HCT116 (cell line): Measurements from ENCODE around the gene NUBPL. TPM values are rescaled to one million over a fixed set of nuclear protein-coding genes. Genes with fewer than 3 reads are reported as not detected.

Experiments
- ATAC-seq: fragments of 200-7000 bp; cut with Tn5 transposase; 2 replicates; pipeline ENCODE4 v1.9.1; 2020; ENCODE audit warnings: mild to moderate bottlenecking, moderate library complexity
- BruUV-seq: library from RNA; stranded (reverse); fragments of 400-500 nt; replicated peaks from 2 replicates; lab custom pipeline; 2021; lab: Mats Ljungman, UMichigan
- CTCF ChIA-PET: fragments of 300-600 bp; sonication (Branson Sonifier 250); formaldehyde crosslinking; loops from one replicate; lab custom pipeline; 2021; ENCODE audit warnings: antibody characterized with exemption; lab: Charles Lee
- POLR2A ChIA-PET: fragments of 300-600, 350-600 bp; sonication (Branson Sonifier 250); formaldehyde crosslinking; loops from one replicate; lab custom pipeline; 2021; ENCODE audit warnings: antibody characterized with exemption; lab: Charles Lee
- RAD21 ChIA-PET, 2 experiments: fragments of 300-600 bp; sonication (Branson Sonifier 250); formaldehyde crosslinking; loops; one replicate each; lab custom pipeline; 2023; ENCODE audit warnings: low total read pairs in 2 of 2; ENCODE audit not compliant: uncharacterized antibody in 2 of 2, unreplicated experiment in 2 of 2, low non-redundant PET in 1 of 2; lab: Charles Lee
- DNase-seq: peaks from one replicate; pipeline ENCODE4 v3.0.0-alpha.2; 2010; ENCODE audit warnings: low read depth, low spot score
- H2AFZ ChIP-seq: fragments of 200-600 bp; shearing (Covaris generic), sonication (generic); 2 replicates; pipeline ENCODE4 v1.6.1; 2017; ENCODE audit warnings: low read depth, mixed run types, mixed read lengths, antibody characterized with exemption, low read length; ENCODE audit not compliant: poor library complexity, severe bottlenecking
- H3K27ac ChIP-seq: 2 replicates; pipeline ENCODE4 v1.5.1; 2012; ENCODE audit warnings: low read depth, low read length
- H3K27me3 ChIP-seq: fragments of 200-600 bp; sonication (generic); 2 replicates; pipeline ENCODE4 v1.6.1; 2016; ENCODE audit warnings: mixed run types, low read length, mixed read lengths; ENCODE audit not compliant: insufficient read depth
- H3K36me3 ChIP-seq, 2 experiments: fragments of 200-500 bp in 1 of 2; fragments of 200-600 bp in 1 of 2; sonication (Bioruptor generic) in 1 of 2; sonication (generic) in 1 of 2; 2 replicates each; pipeline versions ENCODE4 v1.5.1 to v1.6.1; 2014 to 2016; ENCODE audit warnings: low read length in 2 of 2, inconsistent platforms in 1 of 2, mixed read lengths in 1 of 2, mixed run types in 1 of 2; ENCODE audit not compliant: insufficient read depth in 2 of 2, control insufficient read depth in 1 of 2
- H3K4me1 ChIP-seq, 2 experiments: fragments of 200-600 bp in 1 of 2; sonication (generic) in 1 of 2; 2 replicates each; pipeline versions ENCODE4 v1.5.1 to v1.6.1; 2012 to 2017; ENCODE audit warnings: low read length in 2 of 2, inconsistent platforms in 1 of 2, mild to moderate bottlenecking in 1 of 2, mixed read lengths in 1 of 2, mixed run types in 1 of 2, moderate library complexity in 1 of 2; ENCODE audit not compliant: insufficient read depth in 2 of 2, control insufficient read depth in 1 of 2
- H3K4me2 ChIP-seq: fragments of 200-600 bp; sonication (generic); 2 replicates; pipeline ENCODE4 v1.6.1; 2017; ENCODE audit warnings: mixed run types, low read length, mixed read lengths
- H3K4me3 ChIP-seq, 2 experiments: fragments of 200-600 bp in 1 of 2; sonication (generic) in 1 of 2; replicated peaks in 1 of 2; 2 replicates each; pipeline ENCODE4 v1.5.1; 2011 to 2016; ENCODE audit warnings: low read length in 2 of 2, control low read depth in 1 of 2, low read depth in 1 of 2, mild to moderate bottlenecking in 1 of 2, mixed read lengths in 1 of 2, mixed run types in 1 of 2
- H3K79me2 ChIP-seq: fragments of 200-600 bp; sonication (generic); 2 replicates; pipeline ENCODE4 v1.6.1; 2017; ENCODE audit warnings: mild to moderate bottlenecking, mixed run types, low read length, moderate library complexity, mixed read lengths; ENCODE audit not compliant: insufficient read depth
- H3K9ac ChIP-seq: fragments of 200-600 bp; sonication (generic); 2 replicates; pipeline ENCODE4 v1.6.1; 2016; ENCODE audit warnings: low read length, mixed read lengths
- H3K9me2 ChIP-seq: fragments of 200-600 bp; sonication (generic), shearing (Covaris generic); 2 replicates; pipeline ENCODE4 v1.6.1; 2017; ENCODE audit warnings: mixed run types, mild to moderate bottlenecking, moderate library complexity; ENCODE audit not compliant: insufficient read depth
- H3K9me3 ChIP-seq, 2 experiments: fragments of 200-500 bp in 1 of 2; fragments of 200-600 bp in 1 of 2; sonication (Bioruptor generic) in 1 of 2; sonication (generic) in 1 of 2; 2 replicates each; pipeline ENCODE4 v1.6.1; 2014 to 2017; ENCODE audit warnings: low read length in 2 of 2, mixed read lengths in 2 of 2, inconsistent platforms in 1 of 2, low read depth in 1 of 2, mild to moderate bottlenecking in 1 of 2, mixed run types in 1 of 2, moderate library complexity in 1 of 2; ENCODE audit not compliant: control insufficient read depth in 1 of 2, insufficient read depth in 1 of 2
- H4K20me1 ChIP-seq: fragments of 200-600 bp; sonication (generic), shearing (Covaris generic); 2 replicates; pipeline ENCODE4 v1.6.1; 2017; ENCODE audit warnings: mixed run types, mild to moderate bottlenecking, moderate library complexity; ENCODE audit not compliant: insufficient read depth
- ATF3 ChIP-seq: IDR thresholded peaks from 2 replicates; pipeline ENCODE4 v1.6.1; 2012
- CBX3 ChIP-seq: IDR thresholded peaks from 2 replicates; pipeline ENCODE4 v1.6.1; 2012; ENCODE audit warnings: low read depth
- CEBPB ChIP-seq: IDR thresholded peaks from 2 replicates; pipeline ENCODE4 v1.6.1; 2012; ENCODE audit warnings: low read depth
- EGR1 ChIP-seq: IDR thresholded peaks from 2 replicates; pipeline ENCODE4 v1.6.1; 2012; ENCODE audit warnings: low read depth
- ELF1 ChIP-seq: IDR thresholded peaks from 2 replicates; pipeline ENCODE4 v1.6.1; 2012; ENCODE audit warnings: low read depth, borderline replicate concordance
- EZH2 ChIP-seq: fragments of 200-600 bp; sonication (generic); IDR thresholded peaks from 2 replicates; pipeline ENCODE4 v1.6.1; 2017; ENCODE audit warnings: antibody characterized with exemption, mixed run types
- FOSL1 ChIP-seq: IDR thresholded peaks from 2 replicates; pipeline ENCODE4 v1.6.1; 2012; ENCODE audit warnings: low read depth
- MAX ChIP-seq: IDR thresholded peaks from 2 replicates; pipeline ENCODE4 v1.6.1; 2012
- POLR2A ChIP-seq: IDR thresholded peaks from 2 replicates; pipeline ENCODE4 v1.7.0; 2011; ENCODE audit warnings: borderline replicate concordance; ENCODE audit not compliant: insufficient read depth, insufficient read length; ENCODE audit errors: extremely low read depth
- RAD21 ChIP-seq: IDR thresholded peaks from 2 replicates; pipeline ENCODE4 v1.6.1; 2012; ENCODE audit warnings: low read depth, mild to moderate bottlenecking
- SIN3A ChIP-seq: IDR thresholded peaks from 2 replicates; pipeline ENCODE4 v1.6.1; 2012; ENCODE audit warnings: low read depth
- SP1 ChIP-seq: IDR thresholded peaks from 2 replicates; pipeline ENCODE4 v1.6.1; 2012; ENCODE audit warnings: low read depth
- YY1 ChIP-seq: IDR thresholded peaks from 2 replicates; pipeline ENCODE4 v1.6.1; 2011; ENCODE audit warnings: low read length, low read depth, moderate library complexity, mild to moderate bottlenecking; ENCODE audit not compliant: insufficient replicate concordance; ENCODE audit errors: extremely low read depth
- ZBTB33 ChIP-seq: IDR thresholded peaks from 2 replicates; pipeline ENCODE4 v1.6.1; 2011; ENCODE audit warnings: mild to moderate bottlenecking, low read length, moderate library complexity; ENCODE audit not compliant: insufficient replicate concordance; ENCODE audit errors: extremely low read depth
- ZFX ChIP-seq: fragments of 450-650 bp; IDR thresholded peaks from 2 replicates; pipeline ENCODE4 v1.6.1; 2017
- ZNF274 ChIP-seq: fragments of 200-500 bp; sonication (Bioruptor generic); IDR thresholded peaks from 2 replicates; pipeline ENCODE4 v1.6.1; 2014; ENCODE audit warnings: mild to moderate bottlenecking, low read depth, low read length, inconsistent platforms
- intact Hi-C: fragments of 100-400 bp; cut with micrococcal nuclease; formaldehyde crosslinking; loops from 2 replicates; pipeline ENCODE4 v1.10.0; 2022
- total RNA-seq: library from RNA; stranded (reverse); gene quantifications from one replicate; pipeline ENCODE4 v1.2.1, GENCODE V29; 2021; ENCODE audit not compliant: unreplicated experiment

NUBPL gene
- total RNA-seq, 1 experiment from 2014 or later, result 11.3 TPM

GRCh38 chr14:31828946-31829868, 268.0 kb downstream of the NUBPL start:
- Histone ChIP-seq H3K79me2 (no peaks in the 10 kb centered on the region), H3K4me1 (no peaks in the 10 kb centered on the region), H3K9me3 (no peaks in the 10 kb centered on the region), H3K27me3 (no peaks in the 10 kb centered on the region), H3K27ac (no peak overlapping the region), H3K9me2 (no peaks in the 10 kb centered on the region), H3K4me2 (no peak overlapping the region), H3K4me3 (no peak overlapping the region), H3K36me3 (no peaks in the 10 kb centered on the region), H3K9ac (no peak overlapping the region), H4K20me1 (no peaks in the 10 kb centered on the region), H2AFZ (no peak overlapping the region)
- TF ChIP-seq POLR2A, result no peak
- ChIA-PET CTCF (no interaction called here), RAD21 (no interaction called here), POLR2A (no interaction called here)
- intact Hi-C loops, result no loop called here
- no peak for ATAC-seq
- DNase-seq, result no peak
- BruUV-seq, result no TSS peak

- ChIA-PET POLR2A (no interaction called here), CTCF (no interaction called here), RAD21 (no interaction called here)
- H3K36me3 ChIP-seq, result no peaks in the 10 kb centered on the region
- no peak overlapping the region for H3K4me3 ChIP-seq
- no peaks in the 10 kb centered on the region for H3K79me2 ChIP-seq
- BruUV-seq, result no TSS peak
- H3K27me3 ChIP-seq, result no peaks in the 10 kb centered on the region
- intact Hi-C loops, result no loop called here
- no peak overlapping the region for H3K9ac ChIP-seq
- TF ChIP-seq RAD21, result no peak
- TF ChIP-seq CEBPB, result no peak
- TF ChIP-seq ZFX, result no peak
- no peak for TF ChIP-seq EZH2
- no peak for TF ChIP-seq SIN3A
- no peak for TF ChIP-seq SP1
- no peak for TF ChIP-seq EGR1
- no peak for TF ChIP-seq FOSL1
- TF ChIP-seq ZBTB33, result no peak
- no peak for TF ChIP-seq ZNF274
- TF ChIP-seq CBX3, result no peak
- no peak for TF ChIP-seq ELF1
- no peak for TF ChIP-seq YY1
- no peak for TF ChIP-seq ATF3
- TF ChIP-seq MAX, result no peak
- H3K27ac ChIP-seq, result no peak overlapping the region
- no peaks in the 10 kb centered on the region for H3K9me2 ChIP-seq
- H4K20me1 ChIP-seq, result no peaks in the 10 kb centered on the region
- ATAC-seq, result no peak
- no peak for DNase-seq
- no peaks in the 10 kb centered on the region for H3K4me1 ChIP-seq
- no peaks in the 10 kb centered on the region for H3K9me3 ChIP-seq
- H2AFZ ChIP-seq, result no peak overlapping the region
- no peak overlapping the region for H3K4me2 ChIP-seq
Observed at GRCh38 chr14:31834616-31835015, 273.4 kb downstream of the NUBPL start.
